ENCODE results near the gene EPOP. TPM values are rescaled to one million over a fixed set of nuclear protein-coding genes. Genes with fewer than 3 reads are reported as not detected.

EPOP gene
- total RNA-seq, 4 donors from 2014 or later, result 1.8 to 8.7 (median 3.3) TPM

- no peak for TF ChIP-seq CTCF (IDR thresholded peaks at IDR 0.05)
- no peak for TF ChIP-seq POLR2A (IDR thresholded peaks at IDR 0.05)
- intact Hi-C loops (cut with DNase I; ENCODE audit: low total_unique reads), result loop anchor here (10.0 kb wide), 1 partner anchor 149 kb away; no protein-coding TSS in a partner anchor
- DNase-seq (ENCODE audit: low spot score in 2 of 2), result no peak
- H3K4me3 ChIP-seq (ENCODE audit: low read depth, poor library complexity, severe bottlenecking), result no peak overlapping the region
- 77 to 78% methylated on average over 9 of the region's 9 CpGs for WGBS, 2 donors
Measured at GRCh38 chr17:38663964-38664644, 10.7 kb downstream of the EPOP start.

- no peak for TF ChIP-seq CTCF (IDR thresholded peaks at IDR 0.05)
- no peak for TF ChIP-seq POLR2A (IDR thresholded peaks at IDR 0.05)
- intact Hi-C loops (cut with DNase I; ENCODE audit: low total_unique reads), result loop anchor here (10.0 kb wide), 1 partner anchor 148 kb away; no protein-coding TSS in a partner anchor
- DNase-seq (ENCODE audit: low spot score in 2 of 2), result no peak
- H3K4me3 ChIP-seq (ENCODE audit: low read depth, poor library complexity, severe bottlenecking), result no peak overlapping the region
- WGBS, 2 donors, result 31 to 48% methylated on average over 8 to 9 of the region's 9 CpGs
Measured at GRCh38 chr17:38663125-38663751, 11.5 kb downstream of the EPOP start.

- intact Hi-C loops (cut with DNase I; ENCODE audit: low total_unique reads), result loop anchor here (10.0 kb wide), 1 partner anchor 146 kb away; no protein-coding TSS in a partner anchor
- no peak overlapping the region for H3K4me3 ChIP-seq (ENCODE audit: low read depth, poor library complexity, severe bottlenecking)
- DNase-seq (ENCODE audit: low spot score in 2 of 2), result no peak
- no peak for TF ChIP-seq POLR2A (IDR thresholded peaks at IDR 0.05)
- no peak for TF ChIP-seq CTCF (IDR thresholded peaks at IDR 0.05)
- WGBS, 2 donors, result 71 to 73% methylated on average over 16 of the region's 16 CpGs
Measured at GRCh38 chr17:38660097-38661025, 14.4 kb downstream of the EPOP start.

GRCh38 chr17:38659415-38659814, 15.3 kb downstream of the EPOP start:
- intact Hi-C loops (cut with DNase I; ENCODE audit: low total_unique reads), result no loop called here
- TF ChIP-seq CTCF (IDR thresholded peaks at IDR 0.05) (no peak), POLR2A (IDR thresholded peaks at IDR 0.05) (no peak)
- WGBS, 2 donors, result 80 to 90% methylated on average over 7 of the region's 7 CpGs

GRCh38 chr17:38658741-38659345, 15.9 kb downstream of the EPOP start:
- WGBS, 2 donors, result 54 to 55% methylated on average over 13 of the region's 13 CpGs
- no peak overlapping the region for H3K4me3 ChIP-seq (ENCODE audit: low read depth, poor library complexity, severe bottlenecking)
- DNase-seq (ENCODE audit: low spot score in 2 of 2), result no peak
- intact Hi-C loops (cut with DNase I; ENCODE audit: low total_unique reads), result no loop called here
- TF ChIP-seq CTCF (IDR thresholded peaks at IDR 0.05) (no peak), POLR2A (IDR thresholded peaks at IDR 0.05) (no peak)

More at GRCh38 chr17:38659415-38659814, 15.3 kb downstream of the EPOP start:
- no peak for DNase-seq (ENCODE audit: low spot score in 2 of 2)
- no peak overlapping the region for H3K4me3 ChIP-seq (ENCODE audit: low read depth, poor library complexity, severe bottlenecking)
